PFSK-1 (cell line): ENCODE data around the gene FAM209B.

Source experiments
- POLR2AphosphoS5 ChIP-seq: IDR thresholded peaks from 2 replicates; pipeline ENCODE4 v1.6.1; 2012; ENCODE audit warnings: low read depth, mild to moderate bottlenecking, control low read depth, low read length, moderate library complexity
- TAF1 ChIP-seq: IDR thresholded peaks from 2 replicates; pipeline ENCODE4 v1.6.1; 2012; ENCODE audit warnings: low read length, control low read depth, borderline replicate concordance; ENCODE audit not compliant: insufficient read depth

GRCh38 chr20:56483970-56484369 lies 49.1 kb upstream of the FAM209B start:
- TF ChIP-seq TAF1 (no peak), POLR2AphosphoS5 (no peak)
